Hepatocyte (in vitro differentiated cells): ENCODE measurements around the gene NXN. TPM values are rescaled to one million over a fixed set of nuclear protein-coding genes. Genes with fewer than 3 reads are reported as not detected.

Source experiments
- DNase-seq: peaks from one replicate; pipeline ENCODE4 v3.0.0-alpha.2; 2016; ENCODE audit warnings: low spot score
- H2AFZ ChIP-seq: fragments of 200-600 bp; sonication (generic); 2 replicates; pipeline ENCODE4 v1.6.0; 2016; ENCODE audit warnings: antibody characterized with exemption, mild to moderate bottlenecking
- H3K27ac ChIP-seq: fragments of 200-600 bp; sonication (generic); 2 replicates; pipeline ENCODE4 v1.5.1; 2016; ENCODE audit warnings: mild to moderate bottlenecking
- H3K27me3 ChIP-seq: fragments of 200-600 bp; sonication (generic); 2 replicates; pipeline ENCODE4 v1.6.1; 2016
- H3K36me3 ChIP-seq: fragments of 200-600 bp; sonication (generic); replicated peaks from 2 replicates; pipeline ENCODE4 v1.5.1; 2016; ENCODE audit warnings: low read depth; ENCODE audit not compliant: insufficient read depth
- H3K4me1 ChIP-seq: fragments of 200-600 bp; sonication (generic); 2 replicates; pipeline ENCODE4 v1.5.1; 2016; ENCODE audit warnings: mild to moderate bottlenecking, moderate library complexity; ENCODE audit not compliant: insufficient read depth
- H3K4me2 ChIP-seq: fragments of 200-600 bp; sonication (generic); 2 replicates; pipeline ENCODE4 v1.6.0; 2016
- H3K4me3 ChIP-seq: fragments of 200-600 bp; sonication (generic); 2 replicates; pipeline ENCODE4 v1.5.1; 2016; ENCODE audit warnings: mild to moderate bottlenecking
- H3K79me2 ChIP-seq: fragments of 200-600 bp; sonication (generic); 2 replicates; pipeline ENCODE4 v1.6.0; 2017; ENCODE audit warnings: mild to moderate bottlenecking
- H3K9me2 ChIP-seq: fragments of 200-600 bp; sonication (generic); replicated peaks from 2 replicates; pipeline ENCODE4 v1.6.0; 2017; ENCODE audit warnings: mild to moderate bottlenecking; ENCODE audit not compliant: insufficient read depth
- H3K9me3 ChIP-seq: fragments of 200-600 bp; sonication (generic); 2 replicates; pipeline ENCODE4 v1.5.1; 2016; ENCODE audit warnings: low read depth, mild to moderate bottlenecking
- H4K20me1 ChIP-seq: fragments of 200-600 bp; sonication (generic); 2 replicates; pipeline ENCODE4 v1.6.0; 2016; ENCODE audit warnings: mild to moderate bottlenecking; ENCODE audit not compliant: insufficient read depth, poor library complexity, severe bottlenecking
- CTCF ChIP-seq: fragments of 200-600 bp; sonication (generic); IDR thresholded peaks from 2 replicates; pipeline ENCODE4 v1.5.1; 2016; ENCODE audit warnings: antibody characterized with exemption, mild to moderate bottlenecking; ENCODE audit not compliant: poor library complexity
- EZH2 ChIP-seq: fragments of 200-600 bp; sonication (generic); IDR thresholded peaks from 2 replicates; pipeline ENCODE4 v1.6.1; 2016; ENCODE audit warnings: antibody characterized with exemption, mild to moderate bottlenecking, borderline replicate concordance
- EZH2phosphoT487 ChIP-seq: fragments of 200-600 bp; sonication (generic); IDR thresholded peaks from one replicate; pipeline ENCODE4 v1.6.1; 2018; ENCODE audit warnings: antibody characterized with exemption, mild to moderate bottlenecking, low read depth, moderate library complexity; ENCODE audit not compliant: unreplicated experiment, severe bottlenecking
- WGBS: methylation state at CpG from one replicate; pipeline ENCODE4 v1.1.6; 2016; ENCODE audit warnings: low lambda C conversion rate; ENCODE audit errors: missing lambda C conversion rate; 5-methylcytosine and 5-hydroxymethylcytosine counted together
- polyA plus RNA-seq: library from polyadenylated mRNA; unstranded; fragments of >200 nt; fragmentation: Nextera tagmentation; extraction: Ambion mirVana; gene quantifications from 2 replicates; pipeline ENCODE4 v1.2.1, GENCODE V29; 2016
- total RNA-seq: library from RNA; depleted of rRNA; stranded (reverse); fragments of >200 nt; gene quantifications from 2 replicates; pipeline ENCODE4 v1.2.3, GENCODE V29; 2014

The NXN gene
- total and polyA plus RNA-seq, 2 experiments from 2014 or later: 55.0 to 74.1 TPM

DNA sequence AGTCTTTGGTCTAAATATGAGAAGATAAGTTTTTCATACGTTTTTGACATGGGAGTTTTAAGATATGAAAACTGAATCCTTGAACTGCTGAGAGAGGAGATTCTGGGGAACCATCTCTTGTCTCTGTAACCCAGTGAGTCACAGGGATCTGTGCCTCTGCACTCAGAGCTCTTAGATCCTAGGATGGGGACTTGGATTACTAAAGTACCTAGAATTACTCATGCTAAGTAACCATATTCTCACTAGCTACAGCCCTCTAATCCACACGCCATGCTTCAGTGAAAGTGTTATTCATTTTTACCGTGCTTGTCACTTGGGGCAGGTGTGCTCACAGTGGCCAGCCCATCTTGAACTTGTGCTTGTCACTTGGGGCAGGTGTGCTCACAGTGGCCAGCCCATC lies 195.4 kb downstream of the NXN start:
- Histone ChIP-seq H3K4me3 (no peak overlapping the region), H3K4me2 (peak overlapping the region; percentile 94), H3K36me3 (no peaks in the 10 kb centered on the region), H2AFZ (no peak overlapping the region), H3K27me3 (no peaks in the 10 kb centered on the region), H3K27ac (no peak overlapping the region), H3K9me2 (no peaks in the 10 kb centered on the region), H3K9me3 (no peaks in the 10 kb centered on the region), H4K20me1 (no peaks in the 10 kb centered on the region), H3K4me1 (peaks cover 14% of the 10 kb centered on the region), H3K79me2 (peaks cover 75% of the 10 kb centered on the region)
- DNase-seq: no peak
- no peak for TF ChIP-seq CTCF
- WGBS: 79% methylated on average over 3 of the region's 3 CpGs

GRCh38 chr17:781805-782731 lies 197.5 kb downstream of the NXN start, which contains the start of the genes GLOD4 and MRM3:
Gene GLOD4, minus strand, starts transcription at chr17:782280. Its CDS starts 25 bp downstream, at chr17:782255.
Gene MRM3, plus strand, starts transcription at chr17:782353. Its CDS starts 26 bp downstream, at chr17:782379.
- 2% methylated on average over 73 of the region's 87 CpGs for WGBS
- Histone ChIP-seq H4K20me1 (no peaks in the 10 kb centered on the region), H3K9me2 (no peaks in the 10 kb centered on the region), H3K9me3 (no peaks in the 10 kb centered on the region), H3K4me2 (peak within 1 kb of the TSS; percentile 94), H2AFZ (peak within 1 kb of the TSS; percentile 82), H3K4me1 (peaks cover 14% of the 10 kb centered on the region), H3K36me3 (no peaks in the 10 kb centered on the region), H3K79me2 (peaks cover 88% of the 10 kb centered on the region), H3K27ac (peak within 1 kb of the TSS; percentile 95), H3K4me3 (peak within 1 kb of the TSS; percentile 91), H3K27me3 (no peaks in the 10 kb centered on the region)
- TF ChIP-seq CTCF (no peak), EZH2 (no peak), EZH2phosphoT487 (no peak)
- peak; percentile 94 for DNase-seq

- Histone ChIP-seq H4K20me1 (no peaks in the 10 kb centered on the region), H3K9me3 (no peaks in the 10 kb centered on the region), H3K27me3 (no peaks in the 10 kb centered on the region), H2AFZ (no peak overlapping the region), H3K4me2 (no peak overlapping the region), H3K27ac (no peak overlapping the region), H3K36me3 (no peaks in the 10 kb centered on the region), H3K9me2 (no peaks in the 10 kb centered on the region), H3K79me2 (peaks cover 56% of the 10 kb centered on the region), H3K4me1 (peaks cover 9% of the 10 kb centered on the region), H3K4me3 (no peak overlapping the region)
- TF ChIP-seq EZH2: no peak
- no peak for TF ChIP-seq EZH2phosphoT487
- no peak for TF ChIP-seq CTCF
- WGBS: 98% methylated on average over 11 of the region's 11 CpGs
- no peak for DNase-seq
Measured at GRCh38 chr17:778096-778495, 201.5 kb downstream of the NXN start.
